Body of pancreas (tissue), 4 donors: ENCODE measurements around the gene PFN3. TPM values are rescaled to one million over a fixed set of nuclear protein-coding genes. Genes with fewer than 3 reads are reported as not detected.

Source experiments
- ATAC-seq: fragments of 150-250 bp; one replicate; pipeline ENCODE4 v1.9.1; 2016
- DNase-seq, 4 donors: peaks; one replicate each; pipeline ENCODE4 v3.0.0-alpha.2; 2019
- H3K27ac ChIP-seq, 4 donors: fragments of 200-600 bp; sonication (generic); 1 replicate in 3 of 4; 2 replicates in 1 of 4; pipeline versions ENCODE4 v1.5.1 to v1.6.1; 2016 to 2019; ENCODE audit warnings: mild to moderate bottlenecking in 1 of 4, mixed read lengths in 1 of 4, moderate library complexity in 1 of 4
- H3K27me3 ChIP-seq, 2 donors: fragments of 200-600 bp; sonication (generic); one replicate each; pipeline ENCODE4 v1.6.0; 2016; ENCODE audit warnings: mild to moderate bottlenecking in 1 of 2
- H3K36me3 ChIP-seq, 2 donors: fragments of 200-600 bp; sonication (generic); replicated peaks in 1 of 2; 2 replicates each; pipeline ENCODE4 v1.5.1; 2016; ENCODE audit warnings: low read depth in 2 of 2; ENCODE audit not compliant: insufficient read depth in 1 of 2
- H3K4me1 ChIP-seq: fragments of 200-600 bp; sonication (generic); one replicate; pipeline ENCODE4 v1.6.0; 2016
- H3K4me3 ChIP-seq, 2 donors: fragments of 200-600 bp; sonication (generic); 1 replicate in 1 of 2; 2 replicates in 1 of 2; pipeline ENCODE4 v1.5.1; 2016 to 2019
- H3K9me3 ChIP-seq, 3 donors: fragments of 200-600 bp; sonication (generic); 1 replicate in 2 of 3; 2 replicates in 1 of 3; pipeline ENCODE4 v1.5.1; 2016
- POLR2A ChIP-seq, 3 donors: fragments of 450-650 bp; IDR thresholded peaks; one replicate each; pipeline ENCODE4 v1.6.1; 2016; ENCODE audit warnings: antibody characterized with exemption in 3 of 3, mild to moderate bottlenecking in 2 of 3
- WGBS, 2 donors: methylation state at CpG; one replicate each; pipeline ENCODE4 v1.1.5; 2017; 5-methylcytosine and 5-hydroxymethylcytosine counted together
- intact Hi-C: fragments of 100-400 bp; cut with DNase I; formaldehyde crosslinking; loops from one replicate; pipeline ENCODE4 v1.15.1; 2023
- total RNA-seq, 2 donors: library from RNA; depleted of rRNA; stranded (reverse); fragments of >200 nt; gene quantifications; one replicate each; pipeline ENCODE4 v1.1.0, GENCODE V29; 2016
- TF ChIP-seq, protein P1 (sequence below), 7 experiments: fragments of 450-650 bp in 4 of 7; fragments of 200-600 bp in 3 of 7; sonication (generic) in 3 of 7; IDR thresholded peaks; one replicate each; pipeline ENCODE4 v1.5.1; 2016 to 2019; ENCODE audit warnings: antibody characterized with exemption in 7 of 7

PFN3 gene
- total RNA-seq, 2 donors from 2014 or later: not detected

DNA sequence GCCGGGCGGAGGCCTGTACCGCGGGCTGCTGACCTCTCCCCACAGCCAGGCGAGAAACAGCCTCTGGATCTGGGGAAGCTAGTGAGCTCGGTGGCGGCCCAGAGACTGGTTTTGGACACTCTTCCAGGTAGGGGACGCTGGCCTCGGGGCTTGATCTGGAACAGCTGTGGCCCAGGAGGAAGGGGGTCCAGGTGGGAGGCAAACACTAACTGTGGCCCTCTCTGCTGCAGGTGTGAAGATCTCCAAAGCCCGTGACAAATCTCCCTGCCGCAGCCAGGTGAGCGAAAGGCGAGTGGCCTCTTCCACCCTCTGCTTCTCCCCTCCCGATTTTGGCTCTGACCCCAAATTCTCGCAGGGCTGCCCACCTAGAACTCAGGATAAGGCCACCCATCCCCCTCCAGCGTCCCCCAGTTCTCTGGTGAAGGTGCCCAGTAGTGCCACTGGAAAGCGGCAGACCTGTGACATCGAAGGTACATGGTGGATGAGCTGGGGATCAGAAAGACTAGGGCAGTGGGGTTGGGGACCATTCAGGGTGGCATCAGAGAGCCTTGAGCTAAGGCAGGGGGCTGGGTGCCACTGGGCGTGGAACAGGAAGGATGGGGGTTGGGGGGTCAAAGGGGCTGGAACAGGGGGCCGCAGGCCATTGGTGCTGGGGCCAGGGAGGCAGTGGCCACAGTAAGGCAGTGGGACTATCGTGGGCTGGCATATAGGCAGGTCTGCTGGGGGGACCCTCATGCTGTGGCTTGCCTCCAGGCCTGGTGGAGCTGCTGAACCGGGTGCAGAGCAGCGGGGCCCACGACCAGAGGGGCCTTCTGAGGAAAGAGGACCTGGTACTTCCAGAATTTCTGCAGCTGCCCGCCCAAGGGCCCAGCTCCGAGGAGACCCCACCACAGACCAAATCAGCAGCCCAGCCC is 29.1 kb downstream of the PFN3 start:
- peak in 1 of 4 donors; percentile 42 for DNase-seq
- peak in 2 of 3 donors; percentile 14 to 33 for TF ChIP-seq POLR2A (IDR thresholded peaks at IDR 0.05)
- TF ChIP-seq, protein P1, sequence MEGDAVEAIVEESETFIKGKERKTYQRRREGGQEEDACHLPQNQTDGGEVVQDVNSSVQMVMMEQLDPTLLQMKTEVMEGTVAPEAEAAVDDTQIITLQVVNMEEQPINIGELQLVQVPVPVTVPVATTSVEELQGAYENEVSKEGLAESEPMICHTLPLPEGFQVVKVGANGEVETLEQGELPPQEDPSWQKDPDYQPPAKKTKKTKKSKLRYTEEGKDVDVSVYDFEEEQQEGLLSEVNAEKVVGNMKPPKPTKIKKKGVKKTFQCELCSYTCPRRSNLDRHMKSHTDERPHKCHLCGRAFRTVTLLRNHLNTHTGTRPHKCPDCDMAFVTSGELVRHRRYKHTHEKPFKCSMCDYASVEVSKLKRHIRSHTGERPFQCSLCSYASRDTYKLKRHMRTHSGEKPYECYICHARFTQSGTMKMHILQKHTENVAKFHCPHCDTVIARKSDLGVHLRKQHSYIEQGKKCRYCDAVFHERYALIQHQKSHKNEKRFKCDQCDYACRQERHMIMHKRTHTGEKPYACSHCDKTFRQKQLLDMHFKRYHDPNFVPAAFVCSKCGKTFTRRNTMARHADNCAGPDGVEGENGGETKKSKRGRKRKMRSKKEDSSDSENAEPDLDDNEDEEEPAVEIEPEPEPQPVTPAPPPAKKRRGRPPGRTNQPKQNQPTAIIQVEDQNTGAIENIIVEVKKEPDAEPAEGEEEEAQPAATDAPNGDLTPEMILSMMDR (IDR thresholded peaks at IDR 0.05): no peak
- peak overlapping the region; percentile 53 to 84 (median 78) for H3K27ac ChIP-seq

DNA sequence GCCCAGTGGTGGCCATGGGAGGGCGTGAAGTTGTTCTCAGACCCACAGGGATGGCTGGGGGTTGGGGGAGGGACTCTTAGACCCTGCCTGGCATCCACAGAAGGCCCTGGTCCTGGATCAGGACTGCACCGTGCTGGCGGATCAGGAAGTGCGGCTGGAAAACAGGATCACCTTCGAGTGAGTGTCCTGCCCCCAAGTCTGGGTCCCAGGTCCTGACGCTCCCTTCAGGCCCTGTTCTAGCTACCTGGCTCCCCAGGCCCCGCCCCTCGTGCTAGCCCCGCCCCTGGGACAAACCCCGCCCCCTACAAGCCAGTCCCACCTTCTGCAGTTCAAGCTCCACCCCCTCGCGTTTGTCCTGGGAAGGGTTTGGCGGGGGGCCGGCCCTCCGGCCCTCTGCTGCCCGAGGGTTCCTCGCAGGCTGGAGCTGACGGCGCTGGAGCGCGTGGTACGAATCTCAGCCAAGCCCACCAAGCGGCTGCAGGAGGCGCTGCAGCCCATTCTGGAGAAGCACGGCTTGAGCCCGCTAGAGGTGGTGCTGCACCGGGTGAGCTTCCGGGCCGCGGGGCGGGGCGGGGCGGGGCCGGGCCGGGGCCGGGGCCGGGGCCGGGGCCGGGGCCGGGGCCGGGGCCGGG is 29.9 kb downstream of the PFN3 start:
- 9 to 24% methylated on average over 6 to 40 of the region's 42 CpGs for WGBS, 2 donors
- ATAC-seq (peak; percentile 73), DNase-seq (peak; percentile 93 to 95 (median 94))
- Histone ChIP-seq H3K9me3 (no peaks in the 10 kb centered on the region), H3K4me3 (no peak overlapping the region), H3K36me3 (no peaks in the 10 kb centered on the region), H3K4me1 (peaks cover 61% of the 10 kb centered on the region), H3K27me3 (no peaks in the 10 kb centered on the region), H3K27ac (peak overlapping the region; percentile 62 to 84 (median 78))
- TF ChIP-seq POLR2A (IDR thresholded peaks at IDR 0.05): peak in 1 of 3 donors; percentile 16
- TF ChIP-seq, protein P1 (IDR thresholded peaks at IDR 0.05): peak; percentile 32 to 88 (median 69)
- intact Hi-C loops: no loop called here

More for the DNA sequence above, 29.1 kb downstream of the PFN3 start:
- intact Hi-C loops: no loop called here
- ATAC-seq: no peak
- WGBS, 2 donors: 42 to 56% methylated on average over 11 to 26 of the region's 26 CpGs
- Histone ChIP-seq H3K27me3 (no peaks in the 10 kb centered on the region), H3K36me3 (no peaks in the 10 kb centered on the region), H3K4me3 (peak overlapping the region in 1 of 2 donors; percentile 8), H3K9me3 (no peaks in the 10 kb centered on the region), H3K4me1 (peaks cover 53% of the 10 kb centered on the region)

DNA sequence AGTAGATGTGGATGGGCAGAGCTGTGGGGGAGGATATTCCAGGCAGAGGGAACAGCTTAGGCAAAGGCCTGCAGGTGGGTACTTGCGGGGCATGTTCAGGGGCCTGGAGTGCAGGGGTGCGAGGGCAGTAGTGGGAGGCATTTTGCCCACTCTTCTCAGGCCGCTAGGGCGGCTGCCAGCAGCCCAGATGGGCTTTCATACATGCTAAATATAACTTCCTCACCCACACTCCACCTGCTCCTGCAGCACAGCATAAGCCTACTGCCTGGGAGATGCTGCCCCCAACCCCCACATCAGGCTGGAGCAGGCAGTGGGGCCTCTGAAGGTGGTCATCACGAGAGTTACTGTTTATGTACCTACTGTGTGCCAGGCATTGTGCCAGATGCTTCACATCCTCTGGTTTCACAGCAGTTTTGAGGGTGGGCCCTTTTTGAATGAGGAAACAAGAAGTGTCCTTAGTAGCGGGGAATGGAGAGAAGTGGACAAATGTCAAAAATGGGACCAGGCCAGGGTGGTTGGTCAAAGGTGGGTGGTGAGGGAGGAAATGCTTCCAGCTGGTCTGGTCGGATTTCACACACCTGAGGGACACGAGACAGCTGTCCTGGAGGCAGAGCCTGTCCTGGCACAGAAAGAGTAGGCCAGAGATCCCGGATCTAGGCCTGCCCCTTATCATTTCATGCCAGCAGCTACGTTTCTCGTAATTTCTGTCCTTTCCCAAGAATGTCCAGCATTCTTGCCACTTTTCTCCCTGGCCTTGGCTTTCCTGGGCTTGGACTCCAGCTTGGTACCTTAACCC is 30.6 kb downstream of the PFN3 start:
- H3K4me1 ChIP-seq: peaks cover 67% of the 10 kb centered on the region
- DNase-seq: peak; percentile 52 to 77 (median 74)
- intact Hi-C loops: no loop called here
- H3K9me3 ChIP-seq: no peaks in the 10 kb centered on the region
- H3K27me3 ChIP-seq: no peaks in the 10 kb centered on the region
- peak overlapping the region; percentile 62 to 84 (median 78) for H3K27ac ChIP-seq
- no peak for TF ChIP-seq POLR2A (IDR thresholded peaks at IDR 0.05)
- TF ChIP-seq, protein P1 (IDR thresholded peaks at IDR 0.05): peak in 1 of 7 experiments; percentile 7
- ATAC-seq: no peak
- H3K4me3 ChIP-seq: no peak overlapping the region
- H3K36me3 ChIP-seq: no peaks in the 10 kb centered on the region
- whole genome bisulfite sequencing, 2 donors: 26% methylated on average over 11 of the region's 11 CpGs

DNA sequence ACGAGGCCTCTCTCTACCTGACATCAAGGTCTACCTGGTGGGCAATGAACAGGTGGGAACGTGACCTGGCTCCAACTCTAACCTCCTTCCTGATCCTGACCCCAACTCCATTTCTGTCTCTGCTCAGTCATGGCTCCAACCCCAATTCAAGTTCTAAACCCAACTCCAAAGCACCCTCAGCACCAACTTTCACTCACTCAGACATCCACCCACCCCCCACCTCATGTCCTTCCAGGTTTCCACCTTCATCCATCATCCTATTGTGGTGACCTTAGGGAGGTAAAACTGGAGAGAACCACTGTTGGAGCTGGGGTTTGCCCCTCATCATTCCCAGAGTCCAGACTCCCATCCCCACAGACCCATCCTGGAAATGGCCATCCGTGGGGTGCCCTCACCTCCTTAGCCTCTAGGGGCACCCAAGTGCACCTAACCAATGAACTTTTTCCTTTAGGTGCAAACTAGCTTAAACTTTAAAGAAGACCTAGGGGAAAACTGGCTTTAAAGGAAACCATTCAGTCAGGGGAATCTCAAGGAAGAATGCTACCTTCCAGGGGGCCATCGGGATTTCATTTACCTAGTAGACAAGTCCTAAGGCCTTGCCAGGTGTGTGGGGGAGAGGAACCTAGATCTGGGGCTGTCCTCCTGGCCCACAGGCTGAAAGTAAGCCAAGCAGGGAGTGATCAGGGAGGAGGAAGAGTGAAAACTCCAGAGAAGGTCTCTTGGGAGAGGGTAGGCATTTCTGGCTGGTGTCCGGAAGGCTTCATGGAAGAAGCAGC is 31.4 kb downstream of the PFN3 start:
- 29 to 34% methylated on average over 5 of the region's 5 CpGs for WGBS, 2 donors
- Histone ChIP-seq H3K27ac (peak overlapping the region; percentile 62 to 84 (median 78)), H3K4me3 (no peak overlapping the region), H3K36me3 (no peaks in the 10 kb centered on the region), H3K4me1 (peaks cover 67% of the 10 kb centered on the region), H3K27me3 (no peaks in the 10 kb centered on the region), H3K9me3 (no peaks in the 10 kb centered on the region)
- DNase-seq (peak; percentile 36 to 62 (median 44)), ATAC-seq (no peak)
- TF ChIP-seq, protein P1 (IDR thresholded peaks at IDR 0.05): peak; percentile 25 to 70 (median 57)
- no peak for TF ChIP-seq POLR2A (IDR thresholded peaks at IDR 0.05)
- intact Hi-C loops: no loop called here
